Measurements from ENCODE around the gene UBE2I. TPM values are rescaled to one million over a fixed set of nuclear protein-coding genes. Genes with fewer than 3 reads are reported as not detected.

UBE2I gene
- total RNA-seq, 1 experiment from 2014 or later, result 212 TPM

GRCh38 chr16:1326391-1326790 lies 17.0 kb downstream of the UBE2I start:
- Histone ChIP-seq H3K36me3 (ENCODE audit: control insufficient read depth in 1 of 2, insufficient read depth in 2 of 2, low read length in 2 of 2) (peaks cover 8 to 16% of the 10 kb centered on the region in 2 experiments; a peak in 3 of 4 replicates), H3K4me1 (ENCODE audit: control insufficient read depth in 1 of 2, insufficient read depth in 2 of 2, low read length in 2 of 2) (peaks cover 3% of the 10 kb centered on the region in 2 experiments; a peak in 3 of 4 replicates), H3K4me2 (ENCODE audit: low read length) (no peak overlapping the region), H3K27ac (ENCODE audit: low read depth, low read length) (no peak overlapping the region), H3K79me2 (ENCODE audit: insufficient read depth, low read length) (no peaks in the 10 kb centered on the region), H3K9ac (ENCODE audit: low read length) (no peak overlapping the region), H3K27me3 (ENCODE audit: insufficient read depth, low read length) (no peaks in the 10 kb centered on the region), H4K20me1 (ENCODE audit: insufficient read depth) (peaks cover 4% of the 10 kb centered on the region; the same call in 1 of the 2 replicates), H3K4me3 (replicated peaks in 1 of 2; ENCODE audit: low read depth in 1 of 2, low read length in 2 of 2) (no peak overlapping the region), H2AFZ (ENCODE audit: low read depth, low read length, poor library complexity, severe bottlenecking) (no peak overlapping the region), H3K9me3 (ENCODE audit: control insufficient read depth in 1 of 2, insufficient read depth in 1 of 2, low read depth in 1 of 2, low read length in 2 of 2) (no peaks in the 10 kb centered on the region; a peak in 1 of 4 replicates), H3K9me2 (ENCODE audit: insufficient read depth) (no peaks in the 10 kb centered on the region)
- TF ChIP-seq CEBPB (IDR thresholded peaks at IDR 0.05; ENCODE audit: low read depth) (no peak), YY1 (IDR thresholded peaks at IDR 0.05; ENCODE audit: extremely low read depth, insufficient replicate concordance, low read depth, low read length) (no peak), TCF7L2 (IDR thresholded peaks at IDR 0.05; ENCODE audit: borderline replicate concordance, extremely low read depth, insufficient read depth, insufficient read length) (no peak), ELF1 (IDR thresholded peaks at IDR 0.05; ENCODE audit: borderline replicate concordance, low read depth) (no peak), EGR1 (IDR thresholded peaks at IDR 0.05; ENCODE audit: low read depth) (no peak), CTCF (IDR thresholded peaks at IDR 0.05 in 2 of 3, conservative IDR thresholded peaks at IDR 0.05 in 1 of 3; ENCODE audit: borderline replicate concordance in 1 of 3, insufficient read depth in 1 of 3, low read depth in 2 of 3, low read length in 2 of 3) (no peak), EZH2phosphoT487 (IDR thresholded peaks at IDR 0.05; ENCODE audit: borderline replicate concordance) (no peak), EZH2 (IDR thresholded peaks at IDR 0.05) (no peak)
- no TSS peak for BruUV-seq (replicated peaks)
- ATAC-seq, result no peak
- RAD21 ChIA-PET (ENCODE audit: low non-redundant PET in 1 of 2, low total read pairs in 2 of 2, uncharacterized antibody in 2 of 2, unreplicated experiment in 2 of 2), result no interaction called here
- CTCF ChIA-PET, result no interaction called here
- intact Hi-C loops (cut with micrococcal nuclease), result no loop called here
- POLR2A ChIA-PET, result no interaction called here
- no peak for DNase-seq (ENCODE audit: low read depth, low spot score)

All from HCT116 (cell line).